Stimulated activated CD4-positive, alpha-beta T cell treated with anti-CD3 and anti-CD28 coated beads, Interleukin-2, amount 100 ng/mL, for 48 hours (primary cell): Measurements from ENCODE around the gene PIP5K1C.

Experiments
- DNase-seq, 2 donors: peaks; one replicate each; pipeline ENCODE4 v3.0.0-alpha.2; 2020

PIP5K1C gene

DNA sequence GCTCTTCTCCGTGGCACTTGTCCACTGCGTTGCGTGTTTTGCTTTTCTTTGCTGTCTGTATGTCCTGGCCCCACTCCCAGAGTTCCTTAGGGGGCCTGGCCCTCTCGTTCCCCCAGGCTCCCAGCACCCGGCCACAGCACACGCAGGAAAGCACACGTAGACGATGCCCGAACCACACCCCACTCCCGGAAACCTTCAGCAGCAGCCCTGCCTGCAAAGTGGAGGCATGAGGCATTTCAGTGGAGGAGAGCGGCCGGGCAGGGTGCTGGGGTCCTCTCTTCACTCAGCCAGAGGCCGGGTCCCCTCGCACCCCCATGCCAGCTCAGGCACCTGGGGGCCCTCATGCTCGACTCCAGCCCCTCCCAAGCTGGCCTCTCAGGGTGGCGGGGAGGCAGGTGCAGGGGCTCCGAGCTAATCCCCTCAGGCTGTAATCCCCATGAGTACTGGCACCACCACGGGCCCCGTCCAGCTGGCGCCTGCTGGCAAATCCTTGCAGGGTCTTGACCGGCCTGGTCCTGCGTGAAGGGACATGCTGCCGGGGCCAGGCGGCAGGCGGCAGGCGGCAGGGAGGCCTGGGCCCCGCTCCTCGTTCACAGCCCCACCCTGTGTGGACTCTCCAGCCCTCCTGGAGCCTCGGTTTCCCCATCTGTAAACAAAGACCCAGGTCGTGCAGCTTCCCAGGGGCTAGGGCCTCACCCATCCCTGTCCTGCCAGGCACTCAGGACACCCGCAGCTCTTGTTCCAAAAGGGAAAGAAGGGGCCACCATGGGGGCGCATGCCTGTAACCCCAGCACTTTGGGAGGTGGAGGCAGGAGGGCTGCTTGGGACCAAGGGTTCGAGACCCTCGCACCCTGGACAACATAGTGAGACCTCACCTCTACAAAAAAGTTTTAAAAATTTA is 7.0 kb downstream of the PIP5K1C start:
- no peak for DNase-seq

DNA sequence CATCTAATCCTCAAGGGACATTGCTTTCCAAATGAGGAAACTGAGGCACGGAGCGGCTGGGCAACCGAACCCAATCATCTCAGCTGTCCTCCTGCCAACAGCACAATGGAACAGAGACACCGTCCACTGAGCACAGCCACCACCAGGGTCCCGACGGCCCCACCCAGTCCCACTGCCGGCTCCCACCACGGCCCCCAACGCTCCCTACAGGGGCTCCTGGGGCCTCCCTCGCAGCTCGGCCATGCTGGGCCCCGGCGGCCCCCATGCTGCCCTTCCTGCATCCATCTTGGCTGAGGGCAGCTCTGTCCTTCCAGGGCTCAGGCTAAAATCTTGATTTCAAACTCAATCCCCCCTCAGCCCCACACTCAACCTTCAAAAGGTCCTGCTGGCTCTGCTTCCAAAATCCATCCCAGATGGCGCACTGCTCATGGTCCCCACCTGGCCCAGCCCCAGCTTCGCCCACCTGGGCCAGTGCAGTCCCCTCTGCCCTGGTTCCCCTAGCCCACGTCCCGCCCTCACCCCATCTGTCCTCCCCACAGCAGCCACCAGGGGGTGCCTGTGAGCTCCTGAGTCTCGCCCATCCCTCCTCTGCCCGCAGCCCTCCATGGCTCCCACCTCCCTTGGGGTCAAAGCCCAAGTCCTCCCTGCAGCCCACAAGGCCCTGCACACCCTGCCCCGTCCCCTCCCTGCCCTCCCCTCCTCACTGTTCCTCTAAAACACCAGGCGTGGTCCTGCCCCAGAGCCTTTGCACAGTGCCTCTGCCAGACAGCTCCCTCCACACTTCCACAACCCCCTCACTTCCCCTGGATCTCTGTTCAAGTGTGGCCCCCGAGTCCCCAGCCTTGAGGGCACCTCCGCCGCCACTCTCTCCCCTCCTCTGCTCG is 7.9 kb downstream of the PIP5K1C start:
- DNase-seq = peak; percentile 50 to 58

DNA sequence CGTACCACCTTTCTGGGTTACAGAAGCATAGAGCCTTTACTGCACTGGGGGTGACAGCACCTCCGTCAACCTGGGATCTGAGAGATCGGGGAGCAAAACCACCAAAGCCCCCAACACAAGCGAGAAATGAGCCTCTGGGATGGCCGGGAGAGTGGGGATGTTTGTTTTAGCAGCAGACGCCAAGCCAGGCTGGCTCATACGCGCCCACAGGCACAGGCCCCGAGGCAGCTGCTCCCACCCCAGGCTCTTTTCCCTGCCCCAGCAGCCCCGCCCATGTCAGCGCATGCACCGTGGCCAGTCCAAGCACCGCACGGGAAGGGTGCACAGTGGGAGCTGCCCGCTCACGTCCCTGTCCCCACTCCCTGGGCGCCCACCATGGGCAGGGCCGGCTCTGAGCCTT is 8.5 kb downstream of the PIP5K1C start:
- no peak for DNase-seq

DNA sequence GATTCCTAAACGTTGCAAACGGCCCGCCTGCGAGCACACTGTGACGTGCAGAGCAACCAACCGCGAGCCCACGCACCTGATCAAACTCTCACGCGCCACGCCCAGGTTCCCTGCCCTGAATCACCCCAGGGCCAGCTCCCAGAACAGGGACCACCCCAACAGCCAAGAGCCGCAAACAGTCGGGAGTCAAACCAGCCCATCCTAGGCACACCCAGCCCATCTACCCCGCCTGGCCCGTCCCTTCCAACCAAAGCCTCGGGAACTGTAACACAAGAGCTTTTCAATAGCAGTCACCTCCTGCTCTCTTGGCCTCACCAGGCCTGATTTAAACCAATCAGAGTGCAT is 8.9 kb downstream of the PIP5K1C start:
- no peak for DNase-seq

DNA sequence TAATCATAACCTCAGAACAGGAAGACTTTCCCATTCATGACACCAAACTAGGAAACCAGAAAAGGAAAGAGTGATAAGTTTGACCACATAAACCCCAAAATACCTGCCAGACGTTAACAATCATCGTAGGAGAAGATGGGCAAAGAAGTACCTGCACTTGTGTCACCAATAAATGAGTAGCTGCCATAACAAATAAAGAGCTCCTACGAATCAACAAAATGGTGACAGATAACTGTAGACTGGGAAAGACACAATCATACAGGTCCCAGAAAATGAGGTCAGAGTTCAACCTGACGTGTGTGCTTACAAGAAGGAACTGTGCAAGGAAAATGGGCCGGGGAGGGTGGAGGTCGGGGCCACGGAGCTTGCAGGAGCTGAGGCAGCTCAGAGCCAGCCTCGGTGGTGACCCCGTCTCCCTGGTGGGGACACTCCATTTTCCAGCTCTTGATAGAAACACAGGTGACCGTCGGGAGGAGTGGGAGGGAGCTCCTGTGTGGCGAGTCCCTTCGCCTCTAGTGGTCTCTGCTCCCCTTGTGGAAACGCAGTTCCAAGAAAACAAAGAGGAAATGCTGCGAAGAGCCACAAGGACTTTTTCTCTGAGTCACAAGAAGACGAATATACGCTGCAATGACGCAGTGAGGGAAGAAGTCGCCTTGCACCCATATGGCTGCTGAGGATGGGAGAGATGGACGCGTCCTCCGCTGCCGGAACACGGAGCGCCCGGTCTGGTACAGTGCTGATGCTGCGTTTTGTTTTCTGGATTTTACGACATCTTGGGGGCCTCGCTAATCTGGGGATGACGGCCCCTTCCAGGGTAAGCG is 9.5 kb downstream of the PIP5K1C start:
- DNase-seq = no peak

DNA sequence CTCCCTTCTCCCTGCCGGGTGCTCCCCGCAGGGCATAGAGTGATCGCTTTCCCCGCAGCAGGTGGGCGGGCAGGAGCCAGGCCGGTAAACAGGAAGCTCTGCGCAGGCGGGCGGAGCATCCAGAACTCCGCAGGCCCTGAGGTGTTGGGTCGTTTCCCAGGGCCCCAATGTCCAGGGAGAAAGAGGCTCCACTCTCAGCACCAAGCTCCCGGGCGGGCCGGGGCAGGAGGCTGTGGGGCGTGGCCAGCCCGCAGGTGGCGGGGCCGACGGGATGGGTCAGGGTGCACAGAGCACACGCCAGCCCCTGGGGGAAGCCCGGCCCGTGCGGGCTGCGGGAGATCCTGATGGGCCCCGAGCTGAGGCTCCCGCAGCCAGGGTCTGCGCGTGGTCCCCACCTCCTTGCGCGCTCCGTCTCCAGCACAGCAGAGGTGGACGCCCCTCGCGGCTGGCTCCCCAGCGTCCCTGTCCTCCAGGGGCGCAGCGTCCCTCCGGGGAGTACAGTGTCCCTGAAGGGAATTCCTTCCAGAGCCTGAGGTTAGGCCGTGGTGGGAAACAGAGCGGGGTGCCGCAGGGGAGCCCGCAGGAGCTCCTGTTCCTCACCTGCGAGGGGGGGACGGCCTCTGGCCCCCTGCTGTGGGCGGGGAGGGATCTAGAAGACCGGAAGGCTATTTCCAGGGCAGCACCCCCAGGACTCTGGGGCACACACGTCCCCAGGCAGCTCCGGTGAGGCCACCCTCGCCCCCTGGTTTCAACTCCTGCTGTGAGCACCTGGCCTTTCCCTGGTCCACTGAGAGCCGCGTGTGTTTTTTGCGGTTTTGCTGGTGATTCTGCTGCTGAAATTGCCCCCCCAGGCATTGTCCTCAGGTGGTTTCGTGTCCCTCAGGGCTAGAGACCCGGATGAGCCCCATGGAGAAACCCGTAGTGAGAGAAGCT is 12.2 kb downstream of the PIP5K1C start:
- DNase-seq = peak in 1 of 2 donors; percentile 16

DNA sequence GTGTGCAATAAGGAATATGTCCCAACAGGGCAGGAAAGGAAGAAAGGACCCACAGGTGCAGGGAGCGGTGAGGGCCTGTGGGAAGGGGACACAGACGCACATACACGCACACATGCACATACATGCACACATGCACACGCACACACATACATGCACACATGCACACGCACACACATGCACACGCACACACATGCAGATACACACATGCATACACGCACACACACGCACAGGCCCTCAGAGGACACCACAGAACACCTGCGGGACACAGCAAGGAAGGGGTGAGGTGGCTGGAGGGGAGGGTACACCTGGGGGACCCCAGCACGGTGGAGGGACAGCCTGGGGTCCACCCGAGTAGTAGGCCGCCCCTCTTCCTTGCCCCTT is 12.9 kb downstream of the PIP5K1C start:
- no peak for DNase-seq

DNA sequence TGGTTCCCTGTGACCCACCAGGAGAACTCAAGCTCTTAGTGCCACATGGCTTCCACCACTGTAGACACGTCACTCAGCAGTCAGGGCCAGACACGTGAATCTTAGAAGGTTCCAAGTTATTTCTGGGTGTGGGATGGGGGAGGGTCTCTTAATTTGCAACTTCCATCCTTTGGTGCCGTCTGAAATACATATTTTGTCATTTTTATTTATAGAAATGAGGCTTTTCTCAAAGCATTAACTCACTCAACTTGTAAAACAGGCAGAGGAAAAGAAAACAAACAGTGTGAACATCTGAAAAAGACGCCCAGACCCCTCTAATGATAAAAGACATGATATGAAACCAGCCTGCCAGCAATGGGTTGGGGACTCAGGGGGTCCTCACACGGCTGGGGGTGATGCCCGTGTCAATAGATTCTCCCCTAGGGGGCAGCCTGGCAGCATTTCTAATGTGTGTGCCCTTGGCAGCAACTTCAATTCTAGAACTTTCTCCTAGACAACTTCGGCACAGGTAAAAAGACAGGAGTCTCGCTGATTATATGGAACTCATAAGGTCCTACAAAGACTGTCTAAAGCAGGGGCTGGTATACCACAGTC is 15.4 kb downstream of the PIP5K1C start:
- no peak for DNase-seq

DNA sequence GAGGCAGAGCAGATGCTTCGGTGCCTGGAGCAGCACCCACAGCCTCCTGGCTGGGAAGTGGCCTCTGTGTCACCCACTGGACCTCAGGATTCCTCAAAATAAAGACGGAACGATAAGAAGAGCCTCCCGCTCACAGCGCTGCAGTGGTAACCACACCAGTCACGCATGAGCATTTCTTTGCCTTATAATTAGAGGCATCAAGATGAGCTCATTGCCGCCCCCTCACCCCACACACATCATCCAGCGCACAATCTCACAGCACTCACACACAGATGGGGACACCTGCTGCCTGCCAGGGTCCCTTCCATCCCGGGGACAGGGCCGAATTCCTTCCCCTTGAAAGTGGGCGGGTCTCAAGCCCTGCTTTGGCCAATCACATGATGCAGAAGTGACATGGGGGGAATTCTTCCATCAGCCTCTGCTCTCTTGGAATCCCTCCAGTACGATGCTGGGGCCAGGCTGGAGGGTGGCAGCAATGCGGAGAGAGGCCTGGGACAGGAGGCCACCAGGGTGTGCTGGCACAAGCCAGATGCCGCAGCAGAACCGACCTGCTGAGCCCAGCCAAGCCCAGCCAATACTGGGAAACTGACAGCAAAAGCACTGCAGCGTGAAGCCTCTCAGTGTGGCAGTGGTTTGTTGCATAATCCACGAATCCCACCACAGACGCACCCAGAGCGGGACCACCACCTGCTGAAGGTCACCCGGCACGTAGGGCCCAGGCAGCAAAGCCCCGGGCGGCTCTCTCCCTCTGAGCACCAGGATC is 16.0 kb downstream of the PIP5K1C start:
- DNase-seq = no peak

DNA sequence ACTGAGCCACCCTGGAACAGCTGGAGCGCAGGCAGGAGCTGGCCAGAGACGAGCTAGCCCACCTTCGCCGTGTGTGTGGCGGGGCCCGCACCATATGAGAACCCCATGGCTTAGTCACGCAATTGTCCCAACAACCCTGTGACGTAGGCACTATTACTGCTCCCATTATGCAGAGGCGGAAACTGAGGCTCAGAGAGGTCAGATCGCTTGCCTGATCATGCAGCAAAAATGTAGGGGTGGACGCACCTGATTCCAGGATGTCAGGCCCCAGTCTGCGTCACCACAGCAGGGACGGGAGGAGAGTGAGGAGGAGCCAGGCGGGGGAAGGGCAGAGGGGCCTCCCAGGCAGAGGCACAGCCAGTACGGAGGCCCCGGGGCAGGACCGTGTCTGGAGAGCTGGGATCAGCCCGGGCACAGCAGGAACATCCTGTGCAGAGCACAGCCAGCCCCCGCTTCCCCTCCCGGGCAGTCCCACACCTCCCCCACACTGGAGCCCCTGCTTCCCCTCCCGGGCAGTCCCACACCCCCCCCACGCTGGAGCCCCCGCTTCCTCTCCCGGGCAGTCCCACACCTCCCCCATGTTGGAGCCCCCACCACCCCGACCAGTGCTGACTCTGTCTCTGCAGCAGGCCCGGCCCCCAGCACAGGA is 16.7 kb downstream of the PIP5K1C start:
- no peak for DNase-seq

DNA sequence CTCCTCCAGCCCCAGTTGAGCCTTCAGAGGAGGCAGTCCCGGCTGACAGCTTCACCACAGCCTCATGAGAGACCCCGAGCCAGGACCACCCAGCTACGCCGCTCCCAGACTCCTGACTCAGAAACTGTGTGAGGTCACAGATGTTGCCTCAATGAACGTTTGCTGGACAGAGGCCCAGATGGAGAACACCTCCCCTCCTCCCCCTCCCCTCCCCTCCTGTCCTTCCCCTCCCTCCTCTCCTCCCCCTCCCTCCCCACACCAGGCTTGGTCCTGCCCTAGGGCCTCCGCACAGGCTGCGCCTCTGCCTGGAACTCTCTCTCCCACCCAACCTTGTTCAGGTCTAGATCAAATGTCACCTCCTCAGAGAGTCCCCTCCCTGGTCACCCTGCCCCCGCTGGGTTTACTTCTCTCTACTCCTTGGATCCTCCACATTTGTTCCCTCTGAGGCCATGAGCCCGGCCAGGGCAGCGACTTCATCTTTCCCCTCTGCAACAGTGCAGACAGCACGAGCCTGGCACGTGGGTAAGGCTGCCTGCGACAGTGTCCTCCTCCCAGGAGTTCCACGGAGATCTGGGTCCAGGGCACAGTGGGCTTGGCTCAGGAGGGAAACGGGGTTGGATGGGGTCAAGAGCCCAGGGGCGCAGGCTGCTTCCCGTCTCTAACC is 17.4 kb downstream of the PIP5K1C start:
- no peak for DNase-seq

DNA sequence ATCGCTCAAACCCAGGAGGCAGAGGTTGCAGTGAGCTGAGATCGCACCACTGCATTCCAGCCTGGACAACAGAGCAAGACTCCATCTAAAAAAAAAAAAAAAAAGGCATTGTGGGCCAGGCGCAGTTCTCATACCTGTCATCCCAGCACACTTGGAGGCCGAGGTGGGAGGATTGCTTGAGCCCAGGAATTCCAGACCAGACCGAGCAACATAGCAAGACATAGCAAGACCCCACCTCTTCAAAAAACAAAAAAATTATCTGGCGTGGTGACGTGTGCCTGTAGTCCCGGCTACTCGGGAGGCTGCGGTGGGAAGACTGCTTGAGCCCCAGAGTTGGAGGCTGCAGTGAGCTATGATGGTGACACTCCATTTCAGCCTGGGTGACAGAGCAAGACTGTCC is 18.0 kb downstream of the PIP5K1C start:
- no peak for DNase-seq

DNA sequence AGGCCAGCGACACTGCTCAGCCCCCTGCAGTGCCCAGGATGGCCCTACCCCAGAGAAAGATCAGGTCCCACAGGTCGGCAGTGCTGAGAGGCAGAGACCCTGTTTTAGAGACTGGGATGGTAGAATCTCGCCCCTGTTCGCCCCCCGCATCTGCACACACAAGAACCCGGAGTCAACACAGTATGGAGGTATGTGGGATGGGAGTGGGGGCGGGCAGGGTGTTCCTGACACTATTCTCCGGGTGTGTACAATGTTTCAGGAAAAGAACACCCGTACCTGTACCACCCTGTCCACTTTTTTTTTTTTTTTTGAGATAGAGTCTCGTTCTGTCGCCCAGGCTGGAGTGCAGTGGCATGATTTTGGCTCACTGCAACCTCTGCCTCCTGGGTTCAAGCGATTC is 19.3 kb downstream of the PIP5K1C start:
- no peak for DNase-seq

DNA sequence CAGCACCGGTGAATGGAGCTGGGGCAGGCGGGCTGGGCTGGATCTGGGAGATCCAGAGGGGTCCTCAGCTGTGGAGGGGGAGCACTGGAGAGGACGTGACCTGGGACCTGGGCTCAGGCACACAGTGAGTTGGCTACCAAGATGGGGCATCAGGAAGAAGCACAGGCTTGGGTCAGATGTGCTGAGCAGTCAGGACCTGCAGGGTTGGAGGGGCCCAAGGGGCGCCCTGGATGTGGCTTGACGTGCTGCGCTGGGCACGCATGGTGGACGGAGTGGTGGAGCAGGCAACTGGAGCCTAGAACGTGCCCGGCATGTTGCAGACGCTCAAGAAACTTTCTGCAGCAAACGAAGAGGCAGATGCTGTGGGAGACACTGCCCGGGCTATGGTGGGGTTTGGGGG is 20.7 kb downstream of the PIP5K1C start:
- no peak for DNase-seq

DNA sequence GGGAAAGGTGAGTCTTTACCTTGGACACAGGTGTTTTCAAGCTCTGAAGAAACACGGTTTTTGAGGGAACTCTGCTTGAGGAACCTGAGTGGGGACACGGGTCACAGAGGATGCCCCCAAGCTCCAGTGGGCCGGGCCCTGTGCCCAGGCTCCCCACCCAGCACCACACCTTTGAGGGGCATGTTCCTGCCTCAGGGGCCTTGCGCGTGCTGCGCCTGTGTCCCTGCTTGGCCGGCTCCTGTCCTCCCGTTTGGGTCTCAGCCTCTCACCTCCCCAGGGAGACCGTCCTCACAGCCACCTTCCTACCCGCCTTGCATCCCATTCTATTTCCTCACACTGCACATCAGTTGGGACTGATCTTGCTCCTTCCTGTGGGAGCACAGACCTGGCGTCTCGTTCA is 21.1 kb downstream of the PIP5K1C start:
- DNase-seq = no peak

DNA sequence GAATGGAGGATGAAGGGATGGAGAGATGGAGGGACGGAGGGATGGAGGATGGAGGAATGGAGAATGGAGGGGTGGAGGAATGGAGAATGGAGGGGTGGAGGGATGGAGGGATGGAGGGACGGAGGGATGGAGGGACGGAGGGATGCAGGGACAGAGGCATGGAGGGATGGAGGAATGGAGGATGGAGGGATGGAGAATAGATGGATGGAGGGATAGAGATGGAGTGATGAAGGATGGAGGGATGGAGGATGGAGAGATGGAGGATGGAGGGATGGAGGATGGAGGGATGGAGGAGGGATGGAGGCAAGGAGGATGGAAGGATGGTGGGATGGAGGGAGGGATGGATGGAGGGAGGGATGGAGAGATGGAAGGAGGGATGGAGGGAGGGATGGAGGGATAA is 22.1 kb downstream of the PIP5K1C start:
- no peak for DNase-seq

DNA sequence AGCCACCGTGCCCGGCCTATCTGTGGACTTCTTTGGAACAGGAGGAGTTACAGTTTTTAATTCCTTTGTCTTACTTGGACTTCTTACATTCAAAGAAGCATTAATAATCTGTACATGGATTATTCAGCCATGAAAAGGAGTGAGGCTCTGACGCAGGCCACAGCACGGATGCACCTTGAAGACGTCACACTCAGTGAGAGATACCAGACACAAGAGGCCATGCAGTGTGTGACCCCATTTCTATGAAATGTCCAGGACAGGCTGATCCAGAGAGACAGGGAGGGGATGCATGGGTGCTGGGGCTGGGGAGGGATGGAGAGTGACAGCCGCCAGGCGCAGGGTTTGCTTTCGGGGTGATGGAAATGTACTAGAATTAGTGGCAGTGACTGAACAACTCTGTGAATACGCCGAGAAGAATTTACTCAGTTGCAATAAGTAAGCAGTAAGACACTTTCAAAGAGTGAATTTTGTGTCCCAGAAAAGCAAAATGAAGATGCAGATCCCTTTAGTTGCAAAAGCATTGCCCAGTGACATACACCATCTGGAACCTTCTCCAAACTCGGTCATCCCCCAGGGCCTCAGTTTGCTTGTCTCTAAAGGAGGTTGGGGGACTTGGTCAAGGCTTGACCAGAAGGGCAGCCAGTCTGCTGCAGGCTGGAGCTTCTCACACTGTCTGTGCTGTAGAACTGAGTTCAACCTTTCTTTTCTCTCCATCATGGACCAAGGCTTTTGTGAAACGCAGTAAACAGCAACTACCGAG is 25.3 kb downstream of the PIP5K1C start:
- DNase-seq = no peak

DNA sequence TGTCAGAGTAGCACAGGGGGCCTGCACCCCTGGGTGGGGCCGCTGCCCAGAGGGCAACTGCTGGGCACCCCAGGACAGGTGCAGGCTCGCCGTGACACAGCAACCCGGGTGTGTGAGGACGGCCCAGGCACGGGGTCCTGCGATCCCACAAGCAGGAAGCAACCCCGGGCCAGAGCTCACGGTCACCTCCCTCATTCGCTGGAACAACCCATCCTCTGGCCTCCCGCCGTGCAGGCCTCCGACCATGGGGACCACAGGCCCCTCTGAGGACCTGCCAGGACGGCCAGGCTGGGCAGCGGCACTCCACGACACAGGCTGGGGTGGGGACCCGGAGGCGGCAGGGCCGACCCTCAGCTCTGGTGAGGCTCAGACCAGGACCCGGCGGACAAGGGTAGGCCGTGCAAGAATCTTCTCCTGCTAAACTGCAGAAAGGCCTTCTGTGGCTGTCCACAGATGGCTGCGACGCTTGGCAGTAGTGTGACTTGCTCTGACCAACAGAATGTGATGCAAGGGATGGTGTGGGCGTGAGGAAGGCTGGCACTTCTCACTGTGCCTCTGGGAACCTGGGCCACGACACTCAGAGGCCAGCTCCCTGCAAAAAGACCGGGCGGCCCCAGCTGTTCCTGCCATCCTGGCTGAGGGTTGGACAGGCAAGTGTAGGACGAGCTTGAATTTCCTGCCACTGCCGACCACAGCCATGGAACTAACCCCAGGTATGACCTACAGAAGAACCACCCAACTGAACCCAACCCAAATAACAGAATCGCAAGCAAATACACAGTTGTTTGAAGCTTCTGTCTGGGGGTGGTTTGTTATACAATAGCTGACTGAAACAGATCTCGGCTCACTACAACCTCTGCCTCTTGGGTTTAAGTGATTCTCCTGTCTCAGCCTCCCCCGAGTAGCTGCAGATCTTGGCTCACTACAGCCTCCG is 26.5 kb downstream of the PIP5K1C start:
- no peak for DNase-seq
